Measurements from ENCODE around the gene ACTR10.

Gene ACTR10

DNA sequence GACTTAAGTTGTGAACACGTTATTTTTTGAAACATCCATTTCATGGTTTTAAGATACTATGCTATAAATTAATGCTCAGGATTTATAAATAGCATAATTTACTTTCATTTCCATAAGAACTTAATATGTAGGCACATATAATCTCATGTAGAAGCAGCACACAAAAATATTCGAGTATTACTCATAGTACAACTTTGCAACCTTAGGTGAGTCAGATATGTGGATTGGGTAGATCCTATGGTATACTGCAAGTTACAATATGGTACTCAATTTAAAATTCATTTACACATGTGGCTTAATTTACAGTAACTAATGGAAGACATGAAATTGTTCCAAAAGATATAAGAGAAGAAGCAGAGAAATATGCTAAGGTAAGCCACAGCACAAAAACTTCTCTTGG is 70.7 kb downstream of the ACTR10 start:
- DNase-seq (ENCODE audit: low read depth): no peak
- TF ChIP-seq, protein P1, sequence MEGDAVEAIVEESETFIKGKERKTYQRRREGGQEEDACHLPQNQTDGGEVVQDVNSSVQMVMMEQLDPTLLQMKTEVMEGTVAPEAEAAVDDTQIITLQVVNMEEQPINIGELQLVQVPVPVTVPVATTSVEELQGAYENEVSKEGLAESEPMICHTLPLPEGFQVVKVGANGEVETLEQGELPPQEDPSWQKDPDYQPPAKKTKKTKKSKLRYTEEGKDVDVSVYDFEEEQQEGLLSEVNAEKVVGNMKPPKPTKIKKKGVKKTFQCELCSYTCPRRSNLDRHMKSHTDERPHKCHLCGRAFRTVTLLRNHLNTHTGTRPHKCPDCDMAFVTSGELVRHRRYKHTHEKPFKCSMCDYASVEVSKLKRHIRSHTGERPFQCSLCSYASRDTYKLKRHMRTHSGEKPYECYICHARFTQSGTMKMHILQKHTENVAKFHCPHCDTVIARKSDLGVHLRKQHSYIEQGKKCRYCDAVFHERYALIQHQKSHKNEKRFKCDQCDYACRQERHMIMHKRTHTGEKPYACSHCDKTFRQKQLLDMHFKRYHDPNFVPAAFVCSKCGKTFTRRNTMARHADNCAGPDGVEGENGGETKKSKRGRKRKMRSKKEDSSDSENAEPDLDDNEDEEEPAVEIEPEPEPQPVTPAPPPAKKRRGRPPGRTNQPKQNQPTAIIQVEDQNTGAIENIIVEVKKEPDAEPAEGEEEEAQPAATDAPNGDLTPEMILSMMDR (conservative IDR thresholded peaks at IDR 0.05; ENCODE audit: low read depth, low read length): no peak
- H3K4me3 ChIP-seq (ENCODE audit: low read length): no peak overlapping the region

DNA sequence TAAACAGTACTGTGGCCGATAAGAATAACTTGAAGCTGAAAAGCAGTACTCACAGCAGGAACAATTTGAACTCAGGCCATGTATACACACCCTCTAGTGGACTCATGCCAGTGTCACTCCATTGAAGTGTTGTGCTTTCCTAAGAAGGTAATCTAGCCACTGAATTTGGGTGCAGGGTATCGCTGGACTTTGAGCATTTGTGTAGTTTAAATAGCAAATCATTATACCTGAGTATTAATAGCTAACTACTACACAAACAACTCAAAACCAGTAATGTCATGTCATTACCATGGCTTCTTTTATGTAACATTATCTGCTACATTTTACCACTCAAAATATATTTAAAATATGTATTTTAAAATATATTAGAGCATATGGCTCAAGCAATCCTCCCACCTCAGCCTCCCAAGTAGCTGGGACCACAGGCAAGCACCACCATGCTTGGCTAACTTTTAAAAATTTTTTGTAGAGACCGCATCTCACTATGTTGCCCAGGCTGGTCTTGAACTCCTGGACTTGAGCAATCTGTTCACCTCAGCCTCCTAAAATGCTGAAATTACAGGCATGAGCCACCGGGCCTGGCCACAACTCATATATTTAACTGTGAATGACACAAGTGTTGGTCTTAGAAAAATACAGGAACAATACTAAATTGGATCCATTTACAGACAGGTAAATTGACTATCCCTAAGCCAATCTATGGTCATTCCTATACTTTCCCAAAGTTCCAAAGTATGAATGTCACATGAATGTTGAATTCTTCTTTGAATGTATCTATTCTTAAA is 72.8 kb downstream of the ACTR10 start:
- no peak for DNase-seq (ENCODE audit: low read depth)
- TF ChIP-seq, protein P1 (conservative IDR thresholded peaks at IDR 0.05; ENCODE audit: low read depth, low read length): peak; percentile 30
- H3K4me3 ChIP-seq (ENCODE audit: low read length): no peak overlapping the region

DNA sequence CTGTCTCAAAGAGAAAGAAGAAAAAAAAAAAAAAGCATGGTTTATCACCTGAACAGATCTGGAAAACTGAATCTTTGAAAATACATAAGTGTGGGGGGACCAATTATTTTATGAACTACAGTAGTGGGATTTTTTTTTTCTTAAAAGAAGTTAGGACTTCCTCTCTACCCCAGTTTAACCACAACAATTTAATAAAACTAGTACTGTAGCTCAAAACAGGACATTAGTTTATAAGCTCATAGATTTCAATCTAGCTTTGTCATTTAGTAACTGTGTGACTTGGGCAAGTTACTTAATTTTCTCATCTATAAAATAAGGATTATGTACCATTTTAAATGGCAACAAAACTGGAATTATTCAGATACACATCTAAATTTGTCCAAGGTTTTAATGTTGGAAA is 74.9 kb downstream of the ACTR10 start:
- DNase-seq (ENCODE audit: low read depth): no peak
- H3K4me3 ChIP-seq (ENCODE audit: low read length): no peak overlapping the region
- TF ChIP-seq, protein P1 (conservative IDR thresholded peaks at IDR 0.05; ENCODE audit: low read depth, low read length): no peak

DNA sequence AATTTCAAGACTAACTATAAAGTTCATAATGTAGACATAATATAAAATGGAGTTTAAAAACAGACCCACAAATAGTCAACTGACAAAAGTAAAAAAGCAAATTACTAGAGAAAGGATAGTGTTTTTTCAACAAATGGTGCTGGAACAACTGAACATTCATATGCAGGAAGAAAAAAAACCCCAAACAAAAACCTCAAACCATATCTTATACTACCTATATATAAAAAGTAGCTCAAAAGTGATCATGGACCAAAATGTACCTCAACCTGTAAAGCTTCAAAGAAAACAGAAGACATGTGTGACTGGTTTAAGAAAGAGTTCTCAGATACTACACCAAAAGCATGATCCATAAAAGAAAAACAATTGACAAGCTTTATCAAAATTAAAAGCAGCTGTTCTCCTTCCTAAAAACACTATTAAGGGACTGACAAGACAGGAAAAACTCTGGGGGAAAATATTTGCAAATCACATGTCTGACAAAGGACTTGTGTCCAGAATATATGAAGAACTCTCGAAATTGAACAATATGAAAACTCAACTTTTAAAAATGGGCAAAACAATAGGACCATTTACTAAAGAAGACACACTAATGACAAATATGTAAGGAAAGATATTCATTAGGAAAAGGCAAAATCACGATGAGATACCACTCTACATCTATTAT is 75.7 kb downstream of the ACTR10 start:
- TF ChIP-seq, protein P1 (conservative IDR thresholded peaks at IDR 0.05; ENCODE audit: low read depth, low read length): no peak
- no peak for DNase-seq (ENCODE audit: low read depth)

DNA sequence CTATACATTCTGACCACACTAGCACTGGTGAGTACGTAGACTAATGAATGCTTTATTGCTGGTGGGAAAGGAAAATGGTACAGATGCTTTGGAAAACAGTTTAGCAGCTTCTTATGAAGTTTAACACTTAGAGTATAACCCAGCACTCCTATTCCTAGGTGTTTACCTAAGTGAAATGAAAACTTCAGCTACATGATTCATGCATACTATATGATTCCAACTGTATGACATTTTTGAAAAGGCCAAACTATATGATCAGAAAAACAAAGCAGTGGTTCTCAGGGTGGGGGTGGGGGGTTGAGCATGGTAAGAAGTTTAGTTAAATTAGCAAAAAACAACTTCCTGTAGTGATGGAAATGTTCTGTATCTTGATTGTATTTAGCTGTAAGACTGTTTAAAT is 76.3 kb downstream of the ACTR10 start:
- no peak overlapping the region for H3K4me3 ChIP-seq (ENCODE audit: low read length)
- TF ChIP-seq, protein P1 (conservative IDR thresholded peaks at IDR 0.05; ENCODE audit: low read depth, low read length): no peak
- no peak for DNase-seq (ENCODE audit: low read depth)

More for the DNA sequence above, 75.7 kb downstream of the ACTR10 start:
- H3K4me3 ChIP-seq (ENCODE audit: low read length): no peak overlapping the region

DNA sequence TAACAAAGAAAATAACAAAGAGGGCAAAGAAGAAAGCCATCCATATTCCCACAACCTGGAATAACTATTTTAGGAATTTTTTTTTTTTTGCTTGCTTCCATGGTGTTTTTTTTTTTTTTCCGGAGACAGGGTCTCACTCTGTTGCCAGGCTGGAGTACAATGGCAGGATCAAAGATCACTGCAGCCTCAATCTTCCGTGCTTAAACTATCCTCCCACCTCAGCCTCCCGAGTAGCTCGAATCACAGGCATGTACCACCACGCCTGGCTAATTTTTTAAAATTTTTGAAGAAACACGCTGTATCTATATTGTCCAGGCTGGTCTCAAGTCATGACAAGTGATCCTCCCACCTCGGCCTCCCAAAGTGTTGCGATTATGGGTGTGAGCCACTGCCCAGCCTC is 78.2 kb downstream of the ACTR10 start:
- TF ChIP-seq, protein P1 (conservative IDR thresholded peaks at IDR 0.05; ENCODE audit: low read depth, low read length): no peak
- no peak overlapping the region for H3K4me3 ChIP-seq (ENCODE audit: low read length)
- no peak for DNase-seq (ENCODE audit: low read depth)

All from retinal pigment epithelial cell (primary cell).